ENCODE measurements around the gene MAPT.
"Not testable (repeated sequence)": the region's sequence is repeated elsewhere in the genome, so short reads cannot be mapped to it uniquely, and the experiment has no call there.

Gene MAPT

GRCh38 chr17:46002311-46002972, 108.1 kb downstream of the MAPT start:
- TF ChIP-seq CTCF (IDR thresholded peaks at IDR 0.05; ENCODE audit: low read depth, low read length, poor library complexity, severe bottlenecking) (peak; percentile 84), EZH2phosphoT487 (IDR thresholded peaks at IDR 0.05; ENCODE audit: borderline replicate concordance, low read length) (no peak)
- H3K4me2 ChIP-seq (ENCODE audit: low read length) = no peak overlapping the region

DNA sequence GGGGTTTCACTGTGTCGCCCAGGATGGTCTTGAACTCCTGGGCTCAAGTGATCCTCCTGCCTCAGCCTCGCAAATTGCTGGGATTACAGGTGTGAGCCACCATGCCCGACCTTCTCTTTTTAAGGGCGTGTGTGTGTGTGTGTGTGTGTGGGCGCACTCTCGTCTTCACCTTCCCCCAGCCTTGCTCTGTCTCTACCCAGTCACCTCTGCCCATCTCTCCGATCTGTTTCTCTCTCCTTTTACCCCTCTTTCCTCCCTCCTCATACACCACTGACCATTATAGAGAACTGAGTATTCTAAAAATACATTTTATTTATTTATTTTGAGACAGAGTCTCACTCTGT, 108.6 kb downstream of the MAPT start:
- TF ChIP-seq EZH2phosphoT487 (IDR thresholded peaks at IDR 0.05; ENCODE audit: borderline replicate concordance, low read length) = no peak
- TF ChIP-seq CTCF (IDR thresholded peaks at IDR 0.05; ENCODE audit: low read depth, low read length, poor library complexity, severe bottlenecking) = no peak
- H3K79me2 ChIP-seq (ENCODE audit: control insufficient read depth, low read length) = no peaks in the 10 kb centered on the region
- peaks cover 3% of the 10 kb centered on the region; the same call in 1 of the 2 replicates for H3K27me3 ChIP-seq (ENCODE audit: control insufficient read depth, low read length)
- no peaks in the 10 kb centered on the region for H3K9me2 ChIP-seq (replicated peaks; ENCODE audit: control insufficient read depth, low read length)
- H3F3A ChIP-seq (ENCODE audit: control insufficient read depth, insufficient read depth) = no peaks in the 10 kb centered on the region
- no peak overlapping the region for H3K27ac ChIP-seq (ENCODE audit: low read depth, low read length)
- H3K4me2 ChIP-seq (ENCODE audit: low read length) = no peak overlapping the region
- no peaks in the 10 kb centered on the region for H3K36me3 ChIP-seq (ENCODE audit: control insufficient read depth, low read length)
- H3K4me1 ChIP-seq (ENCODE audit: control insufficient read depth, low read length) = 0 out of 2 replicates have a peak, but pooled peaks cover 3% of the 10 kb centered on the region
- H3K9me3 ChIP-seq (ENCODE audit: control insufficient read depth, insufficient read depth, low read length) = no peaks in the 10 kb centered on the region
- no peaks in the 10 kb centered on the region; the same call in 1 of the 2 replicates for H4K20me1 ChIP-seq (ENCODE audit: control insufficient read depth, insufficient read depth, low read depth, low read length)
- H3K4me3 ChIP-seq (ENCODE audit: low read length) = no peak overlapping the region

More at GRCh38 chr17:46002311-46002972, 108.1 kb downstream of the MAPT start:
- H3K9me2 ChIP-seq (replicated peaks; ENCODE audit: control insufficient read depth, low read length) = no peaks in the 10 kb centered on the region
- peaks cover 3% of the 10 kb centered on the region; the same call in 1 of the 2 replicates for H3K27me3 ChIP-seq (ENCODE audit: control insufficient read depth, low read length)
- 0 out of 2 replicates have a peak, but pooled peaks cover 3% of the 10 kb centered on the region for H3K4me1 ChIP-seq (ENCODE audit: control insufficient read depth, low read length)
- no peak overlapping the region for H3K4me3 ChIP-seq (ENCODE audit: low read length)
- no peaks in the 10 kb centered on the region for H3K9me3 ChIP-seq (ENCODE audit: control insufficient read depth, insufficient read depth, low read length)
- no peaks in the 10 kb centered on the region; the same call in 1 of the 2 replicates for H4K20me1 ChIP-seq (ENCODE audit: control insufficient read depth, insufficient read depth, low read depth, low read length)
- H3K79me2 ChIP-seq (ENCODE audit: control insufficient read depth, low read length) = no peaks in the 10 kb centered on the region
- H3F3A ChIP-seq (ENCODE audit: control insufficient read depth, insufficient read depth) = no peaks in the 10 kb centered on the region
- no peak overlapping the region for H3K27ac ChIP-seq (ENCODE audit: low read depth, low read length)
- H3K36me3 ChIP-seq (ENCODE audit: control insufficient read depth, low read length) = no peaks in the 10 kb centered on the region

DNA sequence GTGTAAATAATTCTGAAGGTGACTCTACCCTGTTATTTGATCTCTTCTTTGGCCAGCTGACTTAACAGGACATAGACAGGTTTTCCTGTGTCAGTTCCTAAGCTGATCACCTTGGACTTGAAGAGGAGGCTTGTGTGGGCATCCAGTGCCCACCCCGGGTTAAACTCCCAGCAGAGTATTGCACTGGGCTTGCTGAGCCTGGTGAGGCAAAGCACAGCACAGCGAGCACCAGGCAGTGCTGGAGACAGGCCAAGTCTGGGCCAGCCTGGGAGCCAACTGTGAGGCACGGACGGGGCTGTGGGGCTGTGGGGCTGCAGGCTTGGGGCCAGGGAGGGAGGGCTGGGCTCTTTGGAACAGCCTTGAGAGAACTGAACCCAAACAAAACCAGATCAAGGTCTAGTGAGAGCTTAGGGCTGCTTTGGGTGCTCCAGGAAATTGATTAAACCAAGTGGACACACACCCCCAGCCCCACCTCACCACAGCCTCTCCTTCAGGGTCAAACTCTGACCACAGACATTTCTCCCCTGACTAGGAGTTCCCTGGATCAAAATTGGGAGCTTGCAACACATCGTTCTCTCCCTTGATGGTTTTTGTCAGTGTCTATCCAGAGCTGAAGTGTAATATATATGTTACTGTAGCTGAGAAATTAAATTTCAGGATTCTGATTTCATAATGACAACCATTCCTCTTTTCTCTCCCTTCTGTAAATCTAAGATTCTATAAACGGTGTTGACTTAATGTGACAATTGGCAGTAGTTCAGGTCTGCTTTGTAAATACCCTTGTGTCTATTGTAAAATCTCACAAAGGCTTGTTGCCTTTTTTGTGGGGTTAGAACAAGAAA, 109.8 kb downstream of the MAPT start:
- no peaks in the 10 kb centered on the region for H3K9me2 ChIP-seq (replicated peaks; ENCODE audit: control insufficient read depth, low read length)
- H3K27ac ChIP-seq (ENCODE audit: low read depth, low read length) = no peak overlapping the region
- 0 out of 2 replicates have a peak, but pooled peaks cover 3% of the 10 kb centered on the region for H3K4me1 ChIP-seq (ENCODE audit: control insufficient read depth, low read length)
- H4K20me1 ChIP-seq (ENCODE audit: control insufficient read depth, insufficient read depth, low read depth, low read length) = no peaks in the 10 kb centered on the region; the same call in 1 of the 2 replicates
- TF ChIP-seq CTCF (IDR thresholded peaks at IDR 0.05; ENCODE audit: low read depth, low read length, poor library complexity, severe bottlenecking) = no peak
- no peak for TF ChIP-seq EZH2phosphoT487 (IDR thresholded peaks at IDR 0.05; ENCODE audit: borderline replicate concordance, low read length)
- no peaks in the 10 kb centered on the region for H3F3A ChIP-seq (ENCODE audit: control insufficient read depth, insufficient read depth)
- no peaks in the 10 kb centered on the region for H3K36me3 ChIP-seq (ENCODE audit: control insufficient read depth, low read length)
- no peaks in the 10 kb centered on the region for H3K79me2 ChIP-seq (ENCODE audit: control insufficient read depth, low read length)
- no peak overlapping the region for H3K4me2 ChIP-seq (ENCODE audit: low read length)
- H3K9me3 ChIP-seq (ENCODE audit: control insufficient read depth, insufficient read depth, low read length) = no peaks in the 10 kb centered on the region
- peaks cover 7% of the 10 kb centered on the region for H3K27me3 ChIP-seq (ENCODE audit: control insufficient read depth, low read length)
- no peak overlapping the region for H3K4me3 ChIP-seq (ENCODE audit: low read length)

DNA sequence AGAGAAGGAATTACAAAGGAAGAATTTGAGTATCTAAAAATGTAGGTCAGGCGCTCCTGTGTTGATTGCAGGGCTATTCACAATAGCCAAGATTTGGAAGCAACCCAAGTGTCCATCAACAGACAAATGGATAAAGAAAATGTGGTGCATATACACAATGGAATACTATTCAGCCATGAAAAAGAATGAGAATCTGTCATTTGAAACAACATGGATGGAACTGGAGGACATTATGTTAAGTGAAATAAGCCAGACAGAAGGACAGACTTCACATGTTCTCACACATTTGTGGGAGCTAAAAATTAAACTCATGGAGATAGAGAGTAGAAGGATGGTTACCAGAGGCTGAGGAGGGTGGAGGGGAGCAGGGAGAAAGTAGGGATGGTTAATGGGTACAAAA, 111.7 kb downstream of the MAPT start:
- not testable (repeated sequence) for H3K9me3 ChIP-seq (ENCODE audit: control insufficient read depth, insufficient read depth, low read length); H3K36me3 ChIP-seq (ENCODE audit: control insufficient read depth, low read length); H3K4me1 ChIP-seq (ENCODE audit: control insufficient read depth, low read length); H3K27ac ChIP-seq (ENCODE audit: low read depth, low read length); H3K4me2 ChIP-seq (ENCODE audit: low read length); H4K20me1 ChIP-seq (ENCODE audit: control insufficient read depth, insufficient read depth, low read depth, low read length); H3K27me3 ChIP-seq (ENCODE audit: control insufficient read depth, low read length); H3F3A ChIP-seq (ENCODE audit: control insufficient read depth, insufficient read depth); H3K4me3 ChIP-seq (ENCODE audit: low read length); H3K79me2 ChIP-seq (ENCODE audit: control insufficient read depth, low read length); H3K9me2 ChIP-seq (replicated peaks; ENCODE audit: control insufficient read depth, low read length)
